ENCODE data around the gene SPRY4. TPM values are rescaled to one million over a fixed set of nuclear protein-coding genes. Genes with fewer than 3 reads are reported as not detected.

Gene SPRY4
- total and polyA plus RNA-seq, 4 donors: 16.7 to 33.9 (median 23.2) TPM

DNA sequence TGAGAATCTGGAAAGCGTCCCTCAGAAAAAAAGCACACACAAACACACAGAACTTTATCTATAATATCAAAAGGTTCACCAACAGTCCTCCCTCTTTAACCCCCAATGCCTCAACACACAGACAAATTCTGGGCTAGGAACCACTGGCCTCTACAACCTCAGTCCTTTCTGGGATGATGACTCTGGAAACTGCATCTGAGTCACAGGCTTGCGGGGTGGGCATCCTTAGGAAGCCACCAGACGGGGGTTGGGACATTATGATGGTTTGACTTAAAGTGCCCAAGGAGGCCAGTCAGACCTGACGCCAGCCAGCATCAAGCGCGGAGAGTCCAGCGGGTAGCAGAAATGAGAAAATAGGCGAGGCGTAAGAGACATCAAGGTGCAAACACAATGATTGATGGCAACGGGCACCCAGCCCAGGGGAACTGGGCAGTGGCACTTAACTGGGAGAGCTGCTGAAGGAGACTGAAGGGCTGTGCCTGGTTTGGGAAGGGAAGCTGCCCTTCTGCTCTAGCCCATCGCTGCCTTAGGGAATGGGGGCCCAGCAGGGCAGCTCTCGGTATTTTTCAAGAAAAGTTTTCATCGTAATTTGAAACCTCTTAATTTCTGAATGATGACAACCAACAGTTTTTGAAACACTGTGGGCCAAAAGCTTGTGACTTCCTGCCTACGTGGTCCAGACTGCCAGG is 20.7 kb downstream of the SPRY4 start:
- DNase-seq (no peak), ATAC-seq (ENCODE audit: insufficient read depth, low FRiP score) (no peak)
- no peaks in the 10 kb centered on the region for H3K9me3 ChIP-seq (ENCODE audit: control insufficient read depth in 4 of 4, insufficient read depth in 3 of 4, low read length in 3 of 4)
- H3K27me3 ChIP-seq (ENCODE audit: control insufficient read depth in 3 of 3, insufficient read depth in 3 of 3, low read length in 2 of 3): no peaks in the 10 kb centered on the region
- no peak overlapping the region for H3K27ac ChIP-seq (ENCODE audit: low read depth in 1 of 2, low read length in 1 of 2)
- no peaks in the 10 kb centered on the region for H3K36me3 ChIP-seq (ENCODE audit: control insufficient read depth in 4 of 4, insufficient read depth in 4 of 4, low read length in 4 of 4)
- TF ChIP-seq, protein P1, sequence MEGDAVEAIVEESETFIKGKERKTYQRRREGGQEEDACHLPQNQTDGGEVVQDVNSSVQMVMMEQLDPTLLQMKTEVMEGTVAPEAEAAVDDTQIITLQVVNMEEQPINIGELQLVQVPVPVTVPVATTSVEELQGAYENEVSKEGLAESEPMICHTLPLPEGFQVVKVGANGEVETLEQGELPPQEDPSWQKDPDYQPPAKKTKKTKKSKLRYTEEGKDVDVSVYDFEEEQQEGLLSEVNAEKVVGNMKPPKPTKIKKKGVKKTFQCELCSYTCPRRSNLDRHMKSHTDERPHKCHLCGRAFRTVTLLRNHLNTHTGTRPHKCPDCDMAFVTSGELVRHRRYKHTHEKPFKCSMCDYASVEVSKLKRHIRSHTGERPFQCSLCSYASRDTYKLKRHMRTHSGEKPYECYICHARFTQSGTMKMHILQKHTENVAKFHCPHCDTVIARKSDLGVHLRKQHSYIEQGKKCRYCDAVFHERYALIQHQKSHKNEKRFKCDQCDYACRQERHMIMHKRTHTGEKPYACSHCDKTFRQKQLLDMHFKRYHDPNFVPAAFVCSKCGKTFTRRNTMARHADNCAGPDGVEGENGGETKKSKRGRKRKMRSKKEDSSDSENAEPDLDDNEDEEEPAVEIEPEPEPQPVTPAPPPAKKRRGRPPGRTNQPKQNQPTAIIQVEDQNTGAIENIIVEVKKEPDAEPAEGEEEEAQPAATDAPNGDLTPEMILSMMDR (IDR thresholded peaks at IDR 0.05; ENCODE audit: control extremely low read depth, extremely low read depth): no peak
- no peak overlapping the region for H3K4me3 ChIP-seq
- WGBS, 2 donors: 79 to 86% methylated on average over 14 of the region's 14 CpGs
- H3K4me1 ChIP-seq (ENCODE audit: control insufficient read depth in 5 of 5, insufficient read depth in 5 of 5, low read length in 5 of 5): peaks cover 0 to 5% (median 0%) of the 10 kb centered on the region in 5 donors
- no peak overlapping the region for H3K9ac ChIP-seq (ENCODE audit: insufficient read depth in 1 of 2, low read length in 2 of 2)

DNA sequence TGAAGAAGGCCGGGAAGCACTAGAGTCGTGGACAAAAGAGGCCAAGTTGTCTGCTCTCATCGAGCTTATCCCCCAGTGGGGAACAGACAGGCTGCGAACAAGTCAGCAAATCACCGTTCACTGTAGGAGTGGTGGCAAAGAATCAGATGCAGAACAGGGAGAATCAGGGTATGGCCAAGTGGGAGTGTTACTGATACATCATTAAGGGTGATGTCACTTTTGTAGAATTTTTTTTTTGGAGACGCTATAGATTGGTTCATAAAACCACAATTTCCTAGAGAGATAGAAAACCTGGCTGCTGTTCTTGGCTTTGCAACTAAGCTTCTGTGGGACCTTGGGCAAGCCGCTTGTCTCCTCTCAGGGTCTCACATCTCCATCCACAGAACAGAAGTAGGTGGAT is 21.3 kb downstream of the SPRY4 start:
- peaks cover 0 to 5% (median 0%) of the 10 kb centered on the region in 5 donors for H3K4me1 ChIP-seq (ENCODE audit: control insufficient read depth in 5 of 5, insufficient read depth in 5 of 5, low read length in 5 of 5)
- no peak overlapping the region for H3K9ac ChIP-seq (ENCODE audit: insufficient read depth in 1 of 2, low read length in 2 of 2)
- H3K36me3 ChIP-seq (ENCODE audit: control insufficient read depth in 4 of 4, insufficient read depth in 4 of 4, low read length in 4 of 4): no peaks in the 10 kb centered on the region
- H3K27ac ChIP-seq (ENCODE audit: low read depth in 1 of 2, low read length in 1 of 2): no peak overlapping the region
- ATAC-seq (ENCODE audit: insufficient read depth, low FRiP score) (no peak), DNase-seq (no peak)
- H3K27me3 ChIP-seq (ENCODE audit: control insufficient read depth in 3 of 3, insufficient read depth in 3 of 3, low read length in 2 of 3): no peaks in the 10 kb centered on the region
- WGBS, 2 donors: 82 to 83% methylated on average over 7 of the region's 7 CpGs
- TF ChIP-seq, protein P1 (IDR thresholded peaks at IDR 0.05; ENCODE audit: control extremely low read depth, extremely low read depth): no peak
- H3K9me3 ChIP-seq (ENCODE audit: control insufficient read depth in 4 of 4, insufficient read depth in 3 of 4, low read length in 3 of 4): no peaks in the 10 kb centered on the region
- H3K4me3 ChIP-seq: no peak overlapping the region

DNA sequence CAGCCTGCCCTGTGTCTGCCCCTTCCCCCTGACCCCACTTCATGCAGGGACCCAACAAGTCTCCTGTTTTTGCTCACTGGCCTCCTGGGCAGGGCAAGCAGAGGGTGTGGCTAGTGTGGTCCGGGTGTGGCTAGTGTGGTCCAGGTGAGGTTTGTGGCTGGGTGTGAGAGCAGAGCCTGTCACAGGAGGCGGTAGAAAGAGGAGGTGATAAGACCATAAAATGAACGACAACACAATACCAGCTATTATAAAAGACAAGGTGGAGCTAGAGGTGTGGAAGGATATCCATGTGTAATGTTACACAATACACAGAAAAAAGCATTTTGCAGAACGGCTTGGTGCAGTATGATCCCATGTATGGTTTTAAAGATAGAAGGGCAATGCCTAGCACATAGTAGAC is 23.3 kb downstream of the SPRY4 start:
- no peaks in the 10 kb centered on the region for H3K9me3 ChIP-seq (ENCODE audit: control insufficient read depth in 4 of 4, insufficient read depth in 3 of 4, low read length in 3 of 4)
- H3K4me1 ChIP-seq (ENCODE audit: control insufficient read depth in 5 of 5, insufficient read depth in 5 of 5, low read length in 5 of 5): peaks cover 0 to 16% (median 10%) of the 10 kb centered on the region in 5 donors
- WGBS, 2 donors: 61 to 67% methylated on average over 4 of the region's 4 CpGs
- H3K27me3 ChIP-seq (ENCODE audit: control insufficient read depth in 3 of 3, insufficient read depth in 3 of 3, low read length in 2 of 3): no peaks in the 10 kb centered on the region
- H3K36me3 ChIP-seq (ENCODE audit: control insufficient read depth in 4 of 4, insufficient read depth in 4 of 4, low read length in 4 of 4): no peaks in the 10 kb centered on the region
- no peak overlapping the region for H3K9ac ChIP-seq (ENCODE audit: insufficient read depth in 1 of 2, low read length in 2 of 2)
- no peak for DNase-seq
- H3K27ac ChIP-seq (ENCODE audit: low read depth in 1 of 2, low read length in 1 of 2): no peak overlapping the region
- ATAC-seq (ENCODE audit: insufficient read depth, low FRiP score): no peak
- no peak overlapping the region for H3K4me3 ChIP-seq
- TF ChIP-seq, protein P1 (IDR thresholded peaks at IDR 0.05; ENCODE audit: control extremely low read depth, extremely low read depth): no peak

DNA sequence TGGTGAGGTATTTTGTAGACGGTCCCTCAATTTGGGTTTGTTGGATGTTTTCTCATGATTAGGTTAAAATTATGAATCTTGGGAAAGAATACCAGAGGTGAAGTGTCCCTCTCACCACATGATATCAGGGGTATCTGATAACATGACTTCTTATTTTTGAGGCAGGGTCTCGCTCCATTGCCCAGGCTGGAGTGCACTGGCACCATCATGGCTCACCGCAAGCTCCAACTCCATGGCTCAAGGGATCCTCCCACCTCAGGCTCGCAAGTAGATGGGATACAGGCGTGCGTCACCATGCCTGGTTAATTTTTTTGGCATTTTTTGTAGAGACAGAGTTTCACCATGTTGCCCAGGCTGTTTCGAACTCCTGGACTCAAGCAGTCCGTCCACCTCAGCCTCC is 24.1 kb downstream of the SPRY4 start:
- 97% methylated on average over 8 of the region's 8 CpGs for WGBS, 2 donors
- H3K27ac ChIP-seq (ENCODE audit: low read depth in 1 of 2, low read length in 1 of 2): no peak overlapping the region
- ATAC-seq (ENCODE audit: insufficient read depth, low FRiP score): no peak

More for the DNA sequence above, 24.1 kb downstream of the SPRY4 start:
- H3K4me3 ChIP-seq: no peak overlapping the region
- peaks cover 0 to 25% (median 17%) of the 10 kb centered on the region in 5 donors for H3K4me1 ChIP-seq (ENCODE audit: control insufficient read depth in 5 of 5, insufficient read depth in 5 of 5, low read length in 5 of 5)
- H3K27me3 ChIP-seq (ENCODE audit: control insufficient read depth in 3 of 3, insufficient read depth in 3 of 3, low read length in 2 of 3): no peaks in the 10 kb centered on the region
- no peaks in the 10 kb centered on the region for H3K9me3 ChIP-seq (ENCODE audit: control insufficient read depth in 4 of 4, insufficient read depth in 3 of 4, low read length in 3 of 4)
- TF ChIP-seq, protein P1 (IDR thresholded peaks at IDR 0.05; ENCODE audit: control extremely low read depth, extremely low read depth): no peak
- no peak overlapping the region for H3K9ac ChIP-seq (ENCODE audit: insufficient read depth in 1 of 2, low read length in 2 of 2)
- H3K36me3 ChIP-seq (ENCODE audit: control insufficient read depth in 4 of 4, insufficient read depth in 4 of 4, low read length in 4 of 4): no peaks in the 10 kb centered on the region
- no peak for DNase-seq
